Ovary (tissue), 3 donors: Measurements from ENCODE around the gene ADGRA3.

Experiments
- CTCF ChIP-seq, 3 donors: fragments of 450-650 bp in 2 of 3; fragments of 200-600 bp in 1 of 3; IDR thresholded peaks; one replicate each; pipeline versions ENCODE4 v1.5.1 to v1.8.0; 2016 to 2022; ENCODE audit warnings: antibody characterized with exemption in 3 of 3, mild to moderate bottlenecking in 1 of 3
- POLR2A ChIP-seq: fragments of 450-650 bp; IDR thresholded peaks from one replicate; pipeline ENCODE4 v1.6.1; 2017; ENCODE audit warnings: antibody characterized with exemption, mild to moderate bottlenecking, moderate library complexity
- donor health status: DM: no; HTN: no; CAD: no.

- TF ChIP-seq CTCF (IDR thresholded peaks at IDR 0.05), result no peak
- TF ChIP-seq POLR2A, result no peak
These were observed 15.7 kb downstream of the ADGRA3 start for GRCh38 chr4:22500128-22500611.
